H9 (cell line): ENCODE results near the gene CUBN. TPM values are rescaled to one million over a fixed set of nuclear protein-coding genes. Genes with fewer than 3 reads are reported as not detected.

Experiments
- DNase-seq: peaks from one replicate; pipeline ENCODE4 v3.0.0-alpha.2; 2017
- H2AFZ ChIP-seq: one replicate; pipeline ENCODE4 v1.6.1; 2013; ENCODE audit warnings: mild to moderate bottlenecking, low read length, control low read depth, moderate library complexity
- H2AK5ac ChIP-seq: 2 replicates; pipeline ENCODE4 v1.6.1; 2013; ENCODE audit warnings: low read length, control low read depth, mixed read lengths; ENCODE audit not compliant: insufficient read length
- H2BK120ac ChIP-seq: one replicate; pipeline ENCODE4 v1.6.1; 2013; ENCODE audit warnings: low read depth, mild to moderate bottlenecking, low read length, control low read depth, inconsistent platforms; ENCODE audit not compliant: poor library complexity, severe bottlenecking
- H2BK12ac ChIP-seq: 2 replicates; pipeline ENCODE4 v1.6.1; 2013; ENCODE audit warnings: low read length, control low read depth, mixed read lengths, low read depth; ENCODE audit not compliant: insufficient read length
- H2BK15ac ChIP-seq: 2 replicates; pipeline ENCODE4 v1.6.1; 2013; ENCODE audit warnings: low read depth, low read length, control low read depth
- H2BK20ac ChIP-seq: one replicate; pipeline ENCODE4 v1.6.1; 2013; ENCODE audit warnings: low read depth, mild to moderate bottlenecking, low read length, control low read depth, inconsistent platforms; ENCODE audit not compliant: poor library complexity, severe bottlenecking
- H2BK5ac ChIP-seq: 2 replicates; pipeline ENCODE4 v1.6.1; 2013; ENCODE audit warnings: low read length, control low read depth, mixed read lengths; ENCODE audit not compliant: insufficient read length
- H3K14ac ChIP-seq: 2 replicates; pipeline ENCODE4 v1.6.1; 2013; ENCODE audit warnings: low read length, control low read depth; ENCODE audit not compliant: insufficient read depth
- H3K18ac ChIP-seq: 2 replicates; pipeline ENCODE4 v1.6.1; 2013; ENCODE audit warnings: low read depth, mild to moderate bottlenecking, mixed read lengths, low read length, control low read depth; ENCODE audit not compliant: insufficient read length
- H3K23ac ChIP-seq: 2 replicates; pipeline ENCODE4 v1.6.1; 2013; ENCODE audit warnings: low read length, control low read depth, mixed read lengths, low read depth; ENCODE audit not compliant: insufficient read length
- H3K23me2 ChIP-seq: 2 replicates; pipeline ENCODE4 v1.6.1; 2013; ENCODE audit warnings: low read depth, mild to moderate bottlenecking, mixed read lengths, low read length, control low read depth; ENCODE audit not compliant: insufficient read length, poor library complexity, severe bottlenecking
- H3K27ac ChIP-seq: 2 replicates; pipeline ENCODE4 v1.5.1; 2013; ENCODE audit warnings: low read length, control low read depth, mixed read lengths, low read depth; ENCODE audit not compliant: insufficient read length
- H3K27me3 ChIP-seq: 2 replicates; pipeline ENCODE4 v1.6.1; 2013; ENCODE audit warnings: low read length, control low read depth, inconsistent platforms; ENCODE audit not compliant: insufficient read depth
- H3K4ac ChIP-seq: 2 replicates; pipeline ENCODE4 v1.6.1; 2013; ENCODE audit warnings: low read depth, mild to moderate bottlenecking, control low read depth, inconsistent platforms, low read length, moderate library complexity
- H3K4me1 ChIP-seq: 2 replicates; pipeline ENCODE4 v1.6.1; 2013; ENCODE audit warnings: low read length, control low read depth, inconsistent platforms; ENCODE audit not compliant: insufficient read depth
- H3K4me2 ChIP-seq: 2 replicates; pipeline ENCODE4 v1.6.1; 2013; ENCODE audit warnings: low read length, control low read depth, mixed read lengths; ENCODE audit not compliant: insufficient read length, insufficient read depth
- H3K56ac ChIP-seq: 2 replicates; pipeline ENCODE4 v1.6.1; 2013; ENCODE audit warnings: low read depth, mild to moderate bottlenecking, mixed read lengths, low read length, control low read depth; ENCODE audit not compliant: insufficient read length
- H3K79me1 ChIP-seq: 2 replicates; pipeline ENCODE4 v1.6.1; 2013; ENCODE audit warnings: low read depth, mild to moderate bottlenecking, moderate library complexity, low read length, control low read depth, inconsistent platforms; ENCODE audit not compliant: insufficient read depth, poor library complexity, severe bottlenecking
- H3K79me2 ChIP-seq: 2 replicates; pipeline ENCODE4 v1.6.1; 2013; ENCODE audit warnings: low read length, control low read depth, inconsistent platforms; ENCODE audit not compliant: insufficient read depth
- H3K9ac ChIP-seq: 2 replicates; pipeline ENCODE4 v1.6.1; 2013; ENCODE audit warnings: low read length, control low read depth, mixed read lengths; ENCODE audit not compliant: insufficient read length; ENCODE audit errors: extremely low read depth
- H3K9me3 ChIP-seq: one replicate; pipeline ENCODE4 v1.6.1; 2013; ENCODE audit warnings: low read depth, low read length, inconsistent platforms; ENCODE audit not compliant: control insufficient read depth
- H3T11ph ChIP-seq: one replicate; pipeline ENCODE4 v1.6.1; 2013; ENCODE audit warnings: mild to moderate bottlenecking, low read length, control low read depth, inconsistent platforms
- H4K20me1 ChIP-seq: one replicate; pipeline ENCODE4 v1.6.1; 2013; ENCODE audit not compliant: control insufficient read depth, insufficient read length, insufficient read depth
- H4K5ac ChIP-seq: 2 replicates; pipeline ENCODE4 v1.6.1; 2013; ENCODE audit warnings: low read depth, mild to moderate bottlenecking, mixed read lengths, low read length, control low read depth; ENCODE audit not compliant: insufficient read length
- H4K8ac ChIP-seq: replicated peaks from 2 replicates; pipeline ENCODE4 v1.6.1; 2013; ENCODE audit warnings: low read length, control low read depth, mixed read lengths, low read depth; ENCODE audit not compliant: insufficient read length
- H4K91ac ChIP-seq: 2 replicates; pipeline ENCODE4 v1.6.1; 2013; ENCODE audit warnings: low read depth, mild to moderate bottlenecking, moderate library complexity, mixed read lengths, low read length, control low read depth; ENCODE audit not compliant: insufficient read length
- H3K27ac Mint-ChIP-seq, 3 experiments: 2 replicates in 2 of 3; 3 replicates in 1 of 3; pipeline ENCODE4 v1.8.0; 2020 to 2021; ENCODE audit warnings: mixed read lengths in 3 of 3, mild to moderate bottlenecking in 1 of 3, moderate library complexity in 1 of 3
- H3K27me3 Mint-ChIP-seq: 2 replicates; pipeline ENCODE4 v1.8.0; 2021; ENCODE audit warnings: low read depth, mild to moderate bottlenecking, moderate library complexity, mixed read lengths
- H3K36me3 Mint-ChIP-seq, 3 experiments: 2 replicates in 2 of 3; 3 replicates in 1 of 3; pipeline ENCODE4 v1.8.0; 2020 to 2021; ENCODE audit warnings: low read depth in 3 of 3, mixed read lengths in 3 of 3; ENCODE audit not compliant: insufficient read depth in 1 of 3
- H3K4me1 Mint-ChIP-seq, 2 experiments: 2 replicates each; pipeline ENCODE4 v1.8.0; 2020; ENCODE audit warnings: mixed read lengths in 2 of 2
- H3K4me3 Mint-ChIP-seq, 2 experiments: 2 replicates in 1 of 2; 3 replicates in 1 of 2; pipeline ENCODE4 v1.8.0; 2020 to 2021; ENCODE audit warnings: mild to moderate bottlenecking in 2 of 2, mixed read lengths in 2 of 2, moderate library complexity in 1 of 2
- H3K9me3 Mint-ChIP-seq, 2 experiments: 2 replicates in 1 of 2; 3 replicates in 1 of 2; pipeline ENCODE4 v1.8.0; 2020; ENCODE audit warnings: mild to moderate bottlenecking in 2 of 2, mixed read lengths in 2 of 2, moderate library complexity in 1 of 2
- CTCF ChIP-seq: fragments of 200-600 bp; sonication (generic); conservative IDR thresholded peaks from 3 replicates; pipeline ENCODE4 v1.8.0; 2021; ENCODE audit warnings: antibody characterized with exemption, mild to moderate bottlenecking
- WGBS: extraction: QIAGEN DNeasy Blood & Tissue Kit; methylation state at CpG from one replicate; pipeline ENCODE4 v1.1.7; 2013; ENCODE audit warnings: missing lambda C conversion rate, low lambda C conversion rate, mixed read lengths; ENCODE audit not compliant: insufficient read length; ENCODE audit errors: extremely low coverage; 5-methylcytosine and 5-hydroxymethylcytosine counted together
- total RNA-seq: library from RNA; stranded (reverse); gene quantifications from 2 replicates; pipeline ENCODE4 v1.2.1, GENCODE V29; 2021

CUBN gene
- total RNA-seq, 1 experiment from 2014 or later, result 0.26 TPM

GRCh38 chr10:16975188-16975587 is 154.4 kb downstream of the CUBN start:
- Histone ChIP-seq H2BK20ac (no peak overlapping the region), H4K5ac (no peak overlapping the region), H4K20me1 (no peaks in the 10 kb centered on the region), H3K23me2 (no peaks in the 10 kb centered on the region), H3K23ac (no peak overlapping the region), H2BK120ac (no peak overlapping the region), H3K27me3 (no peaks in the 10 kb centered on the region), H3K4me1 (no peaks in the 10 kb centered on the region), H3K9ac (no peak overlapping the region), H2BK15ac (no peak overlapping the region), H4K91ac (no peak overlapping the region), H3K4ac (no peak overlapping the region), H3K14ac (no peak overlapping the region), H3K56ac (no peak overlapping the region), H4K8ac (no peak overlapping the region), H2AK5ac (no peak overlapping the region), H3K4me2 (no peak overlapping the region), H3K27ac (no peak overlapping the region), H3K18ac (no peak overlapping the region), H3K79me1 (no peaks in the 10 kb centered on the region), H2BK5ac (no peak overlapping the region), H3K9me3 (peaks cover 7% of the 10 kb centered on the region), H2AFZ (no peak overlapping the region), H3T11ph (no peak overlapping the region), H2BK12ac (no peak overlapping the region), H3K79me2 (no peaks in the 10 kb centered on the region)
- Mint-ChIP-seq H3K36me3 (peaks cover 0 to 4% (median 3%) of the 10 kb centered on the region in 3 experiments; a peak in 4 of 7 replicates), H3K27ac (peak overlapping the region in 2 of 3 experiments; percentile 21 to 82; a peak in 2 of 7 replicates), H3K4me1 (peaks cover 5% of the 10 kb centered on the region in 2 experiments; a peak in 2 of 4 replicates), H3K9me3 (peaks cover 10 to 11% of the 10 kb centered on the region in 2 experiments), H3K4me3 (no peak overlapping the region), H3K27me3 (no peaks in the 10 kb centered on the region)
- no CpG with 5 or more reads among the region's 3 CpGs for WGBS
- no peak for TF ChIP-seq CTCF
- no peak for DNase-seq
